Fibroblast of the aortic adventitia (primary cell): ENCODE results near the gene SGPP1. TPM values are rescaled to one million over a fixed set of nuclear protein-coding genes. Genes with fewer than 3 reads are reported as not detected.
"Not testable (repeated sequence)": the region's sequence is repeated elsewhere in the genome, so short reads cannot be mapped to it uniquely, and the experiment has no call there.

Experiments used
- DNase-seq: peaks from one replicate; pipeline ENCODE4 v3.0.0-alpha.2; 2010; ENCODE audit warnings: low read depth
- H3K4me3 ChIP-seq: 2 replicates; pipeline ENCODE4 v1.5.1; 2011; ENCODE audit warnings: low read depth, mild to moderate bottlenecking, control low read depth, low read length, moderate library complexity
- CTCF ChIP-seq: IDR thresholded peaks from 2 replicates; pipeline ENCODE4 v1.5.1; 2011; ENCODE audit warnings: mild to moderate bottlenecking, low read length, control low read depth, inconsistent platforms; ENCODE audit not compliant: insufficient read depth
- total RNA-seq: library from RNA; depleted of rRNA; stranded (reverse); fragments of >200 nt; gene quantifications from 2 replicates; pipeline ENCODE4 v1.2.3, GENCODE V29; 2012; ENCODE audit warnings: low replicate concordance

Gene SGPP1
- total RNA-seq, 1 donor: 34.4 TPM

GRCh38 chr14:63764103-63764502 is 36.2 kb upstream of the SGPP1 start:
- no peak for DNase-seq
- TF ChIP-seq CTCF: no peak
- H3K4me3 ChIP-seq: no peak overlapping the region

GRCh38 chr14:63761351-63762117 is 33.7 kb upstream of the SGPP1 start:
- H3K4me3 ChIP-seq: no peak overlapping the region
- no peak for TF ChIP-seq CTCF
- no peak for DNase-seq

GRCh38 chr14:63760014-63760413 is 32.1 kb upstream of the SGPP1 start:
- no peak for DNase-seq
- TF ChIP-seq CTCF: no peak
- H3K4me3 ChIP-seq: no peak overlapping the region

GRCh38 chr14:63759456-63759855 is 31.6 kb upstream of the SGPP1 start:
- TF ChIP-seq CTCF: no peak
- H3K4me3 ChIP-seq: no peak overlapping the region
- peak; percentile 35 for DNase-seq

GRCh38 chr14:63757211-63757610 is 29.3 kb upstream of the SGPP1 start:
- DNase-seq: no peak
- TF ChIP-seq CTCF: no peak
- H3K4me3 ChIP-seq: no peak overlapping the region

GRCh38 chr14:63752449-63753169 is 24.7 kb upstream of the SGPP1 start:
- no peak overlapping the region for H3K4me3 ChIP-seq
- DNase-seq: peak; percentile 25
- no peak for TF ChIP-seq CTCF

GRCh38 chr14:63751076-63751475 is 23.2 kb upstream of the SGPP1 start:
- not testable (repeated sequence) for DNase-seq, H3K4me3 ChIP-seq
